HCT116 (cell line): Measurements from ENCODE around the gene NCBP3.

Source experiments
- POLR2AphosphoS5 ChIP-seq: IDR thresholded peaks from 2 replicates; pipeline ENCODE4 v1.6.1; 2011; ENCODE audit warnings: mild to moderate bottlenecking, low read depth, low read length, moderate library complexity
- YY1 ChIP-seq: IDR thresholded peaks from 2 replicates; pipeline ENCODE4 v1.6.1; 2011; ENCODE audit warnings: low read length, low read depth, moderate library complexity, mild to moderate bottlenecking; ENCODE audit not compliant: insufficient replicate concordance; ENCODE audit errors: extremely low read depth

- no peak for TF ChIP-seq POLR2AphosphoS5
- no peak for TF ChIP-seq YY1
Observed at GRCh38 chr17:3796822-3797170, 49.2 kb downstream of the NCBP3 start.
